Mesendoderm (in vitro differentiated cells): ENCODE measurements around the gene IVNS1ABP.
"Not testable (repeated sequence)": the region's sequence is repeated elsewhere in the genome, so short reads cannot be mapped to it uniquely, and the experiment has no call there.

Experiments
- DNase-seq: peaks from one replicate; pipeline ENCODE4 v3.0.0; 2013
- H2AK5ac ChIP-seq: 2 replicates; pipeline ENCODE4 v1.6.1; 2013; ENCODE audit warnings: low read length, inconsistent platforms
- H2BK120ac ChIP-seq: 2 replicates; pipeline ENCODE4 v1.6.1; 2013; ENCODE audit warnings: low read depth, mild to moderate bottlenecking, low read length, moderate library complexity, mixed read lengths
- H2BK15ac ChIP-seq: replicated peaks from 2 replicates; pipeline ENCODE4 v1.6.1; 2013; ENCODE audit warnings: low read depth, mild to moderate bottlenecking, moderate library complexity
- H2BK5ac ChIP-seq: 2 replicates; pipeline ENCODE4 v1.6.1; 2013; ENCODE audit warnings: low read length, inconsistent platforms
- H3K18ac ChIP-seq: 2 replicates; pipeline ENCODE4 v1.6.1; 2013; ENCODE audit warnings: mild to moderate bottlenecking, low read length, mixed read lengths
- H3K23ac ChIP-seq: one replicate; pipeline ENCODE4 v1.6.1; 2013; ENCODE audit warnings: low read length
- H3K27ac ChIP-seq: 2 replicates; pipeline ENCODE4 v1.5.1; 2013; ENCODE audit warnings: low read depth, mild to moderate bottlenecking, inconsistent platforms, low read length, moderate library complexity
- H3K27me3 ChIP-seq: 2 replicates; pipeline ENCODE4 v1.6.1; 2013; ENCODE audit warnings: low read length, control low read depth, mild to moderate bottlenecking, inconsistent platforms; ENCODE audit not compliant: insufficient read depth, poor library complexity
- H3K36me3 ChIP-seq: 2 replicates; pipeline ENCODE4 v1.6.1; 2013; ENCODE audit warnings: low read length, inconsistent platforms; ENCODE audit not compliant: control insufficient read depth, insufficient read depth
- H3K4ac ChIP-seq: one replicate; pipeline ENCODE4 v1.6.1; 2013; ENCODE audit warnings: low read depth, mild to moderate bottlenecking, low read length, moderate library complexity
- H3K4me1 ChIP-seq: 2 replicates; pipeline ENCODE4 v1.6.1; 2013; ENCODE audit warnings: low read depth, low read length, inconsistent platforms; ENCODE audit not compliant: control insufficient read depth
- H3K4me2 ChIP-seq: 2 replicates; pipeline ENCODE4 v1.6.1; 2013; ENCODE audit warnings: low read length
- H3K4me3 ChIP-seq: 2 replicates; pipeline ENCODE4 v1.5.1; 2013; ENCODE audit warnings: mild to moderate bottlenecking, low read length
- H3K56ac ChIP-seq: one replicate; pipeline ENCODE4 v1.6.1; 2013; ENCODE audit warnings: low read length
- H3K79me1 ChIP-seq: 2 replicates; pipeline ENCODE4 v1.6.1; 2013; ENCODE audit warnings: low read length, inconsistent platforms
- H3K79me2 ChIP-seq: 2 replicates; pipeline ENCODE4 v1.6.1; 2013; ENCODE audit warnings: mild to moderate bottlenecking, low read length; ENCODE audit not compliant: control insufficient read depth, insufficient read depth
- H3K9ac ChIP-seq: 2 replicates; pipeline ENCODE4 v1.6.1; 2013; ENCODE audit warnings: low read length, inconsistent platforms
- H4K5ac ChIP-seq: one replicate; pipeline ENCODE4 v1.6.1; 2013; ENCODE audit warnings: low read length
- H4K8ac ChIP-seq: one replicate; pipeline ENCODE4 v1.6.1; 2013; ENCODE audit warnings: low read depth, mild to moderate bottlenecking, control low read depth, low read length, moderate library complexity
- WGBS: extraction: QIAGEN DNeasy Blood & Tissue Kit; methylation state at CpG from one replicate; pipeline ENCODE4 v1.1.7; 2013; ENCODE audit warnings: low lambda C conversion rate, missing lambda C conversion rate; ENCODE audit not compliant: insufficient coverage; ENCODE audit errors: extremely low coverage; 5-methylcytosine and 5-hydroxymethylcytosine counted together

IVNS1ABP gene

GRCh38 chr1:185325413-185325812 lies 8.4 kb upstream of the IVNS1ABP start:
- Histone ChIP-seq H3K79me2 (no peaks in the 10 kb centered on the region), H2BK15ac (no peak overlapping the region), H3K18ac (no peak overlapping the region), H3K4me3 (no peak overlapping the region), H3K4me1 (no peaks in the 10 kb centered on the region), H3K27me3 (no peaks in the 10 kb centered on the region), H3K56ac (no peak overlapping the region), H3K23ac (no peak overlapping the region), H3K27ac (no peak overlapping the region), H3K4me2 (no peak overlapping the region), H3K79me1 (no peaks in the 10 kb centered on the region), H3K36me3 (no peaks in the 10 kb centered on the region), H2BK5ac (no peak overlapping the region), H2AK5ac (no peak overlapping the region), H2BK120ac (no peak overlapping the region), H4K8ac (no peak overlapping the region), H4K5ac (no peak overlapping the region), H3K9ac (no peak overlapping the region), H3K4ac (no peak overlapping the region)
- no peak for DNase-seq
- WGBS, result no CpG with 5 or more reads among the region's 4 CpGs

- Histone ChIP-seq H2BK120ac (no peak overlapping the region), H2BK5ac (no peak overlapping the region), H3K27ac (no peak overlapping the region), H2BK15ac (no peak overlapping the region), H3K36me3 (no peaks in the 10 kb centered on the region), H4K8ac (no peak overlapping the region), H3K23ac (no peak overlapping the region), H2AK5ac (no peak overlapping the region), H3K79me1 (no peaks in the 10 kb centered on the region), H3K9ac (no peak overlapping the region), H3K56ac (no peak overlapping the region), H3K4me3 (no peak overlapping the region), H3K4ac (no peak overlapping the region), H3K4me1 (no peaks in the 10 kb centered on the region), H4K5ac (no peak overlapping the region), H3K18ac (no peak overlapping the region), H3K79me2 (no peaks in the 10 kb centered on the region), H3K4me2 (no peak overlapping the region), H3K27me3 (no peaks in the 10 kb centered on the region)
- no peak for DNase-seq
- no CpG with 5 or more reads among the region's 3 CpGs for WGBS
Observed at GRCh38 chr1:185324118-185324517, 7.1 kb upstream of the IVNS1ABP start.

- H3K4ac ChIP-seq, result no peak overlapping the region
- H3K18ac ChIP-seq, result no peak overlapping the region
- no peaks in the 10 kb centered on the region for H3K79me1 ChIP-seq
- H2BK120ac ChIP-seq, result no peak overlapping the region
- no peak for DNase-seq
- H3K27me3 ChIP-seq, result no peaks in the 10 kb centered on the region
- no peak overlapping the region for H2BK5ac ChIP-seq
- no peak overlapping the region for H3K4me2 ChIP-seq
- H4K8ac ChIP-seq, result no peak overlapping the region
- WGBS, result no CpG with 5 or more reads among the region's 2 CpGs
- H3K56ac ChIP-seq, result no peak overlapping the region
- H3K4me3 ChIP-seq, result no peak overlapping the region
- H2BK15ac ChIP-seq, result no peak overlapping the region
- H3K27ac ChIP-seq, result no peak overlapping the region
- H2AK5ac ChIP-seq, result no peak overlapping the region
- no peaks in the 10 kb centered on the region for H3K36me3 ChIP-seq
- peaks cover 5% of the 10 kb centered on the region for H3K4me1 ChIP-seq
- no peak overlapping the region for H3K23ac ChIP-seq
- no peak overlapping the region for H3K9ac ChIP-seq
- H3K79me2 ChIP-seq, result no peaks in the 10 kb centered on the region
- H4K5ac ChIP-seq, result no peak overlapping the region
Observed at GRCh38 chr1:185322636-185323035, 5.6 kb upstream of the IVNS1ABP start.

GRCh38 chr1:185321653-185322221 lies 4.7 kb upstream of the IVNS1ABP start:
- H3K4ac ChIP-seq, H2BK15ac ChIP-seq, H3K79me2 ChIP-seq, H4K5ac ChIP-seq, H3K4me3 ChIP-seq, H3K27ac ChIP-seq, H2BK5ac ChIP-seq, H3K27me3 ChIP-seq, H3K36me3 ChIP-seq, H4K8ac ChIP-seq, H3K79me1 ChIP-seq, H3K4me2 ChIP-seq, H3K18ac ChIP-seq, H3K4me1 ChIP-seq, H3K56ac ChIP-seq, H3K23ac ChIP-seq, H3K9ac ChIP-seq, DNase-seq, H2BK120ac ChIP-seq, H2AK5ac ChIP-seq: not testable (repeated sequence)
- WGBS, result no CpG with 5 or more reads among the region's 36 CpGs

GRCh38 chr1:185321104-185321503 lies 4.1 kb upstream of the IVNS1ABP start:
- not testable (repeated sequence) for H3K79me2 ChIP-seq, H2BK5ac ChIP-seq, H3K4ac ChIP-seq, H3K4me1 ChIP-seq, H4K5ac ChIP-seq, H3K18ac ChIP-seq, H2BK15ac ChIP-seq, H3K4me3 ChIP-seq, H3K27me3 ChIP-seq, H3K9ac ChIP-seq, H3K27ac ChIP-seq, H2AK5ac ChIP-seq, H3K56ac ChIP-seq, H3K36me3 ChIP-seq, H2BK120ac ChIP-seq, H3K4me2 ChIP-seq, H4K8ac ChIP-seq, DNase-seq, H3K23ac ChIP-seq, H3K79me1 ChIP-seq
- no CpG with 5 or more reads among the region's 7 CpGs for WGBS

GRCh38 chr1:185319139-185319475 lies 2.1 kb upstream of the IVNS1ABP start:
- H3K79me2 ChIP-seq, result peaks cover 29% of the 10 kb centered on the region
- H4K5ac ChIP-seq, result no peak overlapping the region
- no peaks in the 10 kb centered on the region for H3K27me3 ChIP-seq
- H2BK15ac ChIP-seq, result no peak overlapping the region
- no peak overlapping the region for H2BK5ac ChIP-seq
- H3K56ac ChIP-seq, result no peak overlapping the region
- no peak overlapping the region for H3K4ac ChIP-seq
- H3K9ac ChIP-seq, result no peak overlapping the region
- no peak overlapping the region for H2AK5ac ChIP-seq
- no CpG with 5 or more reads among the region's 1 CpG for WGBS
- H3K79me1 ChIP-seq, result no peaks in the 10 kb centered on the region
- no peak overlapping the region for H4K8ac ChIP-seq
- no peak overlapping the region for H2BK120ac ChIP-seq
- no peak overlapping the region for H3K18ac ChIP-seq
- no peak overlapping the region for H3K23ac ChIP-seq
- no peak overlapping the region for H3K27ac ChIP-seq
- no peak overlapping the region for H3K4me2 ChIP-seq
- no peak overlapping the region for H3K4me3 ChIP-seq
- no peaks in the 10 kb centered on the region for H3K36me3 ChIP-seq
- peaks cover 5% of the 10 kb centered on the region for H3K4me1 ChIP-seq
- DNase-seq, result no peak
